ENCODE measurements around the gene B4GALNT3.

- TF ChIP-seq EZH2 (IDR thresholded peaks at IDR 0.05; ENCODE audit: insufficient read depth, poor library complexity, severe bottlenecking) = no peak
- TF ChIP-seq EZH2phosphoT487 (IDR thresholded peaks at IDR 0.05; ENCODE audit: insufficient read depth, low read depth) = no peak
Observed at GRCh38 chr12:535396-535795, 75.7 kb downstream of the B4GALNT3 start.
